Measurements from ENCODE around the gene EZH1. TPM values are rescaled to one million over a fixed set of nuclear protein-coding genes. Genes with fewer than 3 reads are reported as not detected.
A peak's percentile ranks its signal among the peaks of the same experiment; 100 is the strongest.
"Not testable (repeated sequence)": the region's sequence is repeated elsewhere in the genome, so short reads cannot be mapped to it uniquely, and the experiment has no call there.

EZH1 gene
- total RNA-seq, 5 donors from 2014 or later (not counting 1 experiment from before 2014, with no cell fraction given) = 87.1 to 161 (median 146) TPM

DNA sequence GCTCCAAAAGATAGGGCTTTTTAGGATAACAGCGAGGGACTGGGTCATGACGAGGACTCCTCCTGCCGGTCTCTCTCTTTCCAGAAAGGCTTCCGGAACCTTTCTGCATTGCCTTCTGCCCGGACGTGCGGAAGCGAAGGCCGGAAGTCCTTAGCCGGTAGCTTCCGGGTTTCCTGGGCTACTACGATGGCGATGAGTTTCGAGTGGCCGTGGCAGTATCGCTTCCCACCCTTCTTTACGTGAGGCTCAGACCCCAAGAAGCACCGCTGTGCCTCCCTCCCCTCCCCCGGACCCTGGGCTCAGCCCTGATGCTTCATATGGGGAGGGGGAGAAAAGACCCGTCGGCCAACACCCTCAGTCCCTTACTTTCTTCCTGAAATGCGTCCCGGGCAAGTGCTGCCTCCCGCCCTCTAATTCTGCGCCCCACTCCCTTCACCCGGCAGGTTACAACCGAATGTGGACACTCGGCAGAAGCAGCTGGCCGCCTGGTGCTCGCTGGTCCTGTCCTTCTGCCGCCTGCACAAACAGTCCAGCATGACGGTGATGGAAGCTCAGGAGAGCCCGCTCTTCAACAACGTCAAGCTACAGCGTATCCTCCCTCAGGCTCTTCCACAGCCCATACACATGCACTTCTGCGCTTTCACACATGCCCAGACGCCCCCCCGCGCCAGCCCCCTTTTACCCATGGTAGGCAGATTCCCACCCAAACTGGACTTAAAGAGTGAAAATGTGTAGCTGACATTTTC lies 28.6 kb upstream of the EZH1 start, which contains the start of gene VPS25:
Gene VPS25, plus strand, starts transcription at position 160 of the 746 bp plus-strand sequence. Its CDS starts 27 bp downstream, at position 187.
- DNase-seq (peak; percentile 53 to 86 (median 69)), ATAC-seq (replicated peaks in 1 of 4) (peak; percentile 96 to 99 (median 98))
- peak within 1 kb of the TSS; percentile 97 to 98 for H3K27ac Mint-ChIP-seq
- peaks cover 16 to 27% of the 10 kb centered on the region in 2 donors for H3K36me3 ChIP-seq (ENCODE audit: control insufficient read depth in 2 of 2, extremely low read depth in 1 of 2, insufficient read depth in 1 of 2, low read length in 1 of 2)
- ChIA-PET CTCF (interaction anchor here (0.6 to 2.3 kb wide), 9 partner anchors 10 to 1557 kb away, joined by 3 to 10 read pairs (median 4); partner anchors contain the start of genes BECN1 (in 2 of the 2), BRCA1 (in 1 of the 2), DHX8 (in 1 of the 2) and RPL27 (in 1 of the 2)), POLR2A (interaction anchor here (0.6 to 0.9 kb wide), 4 partner anchors 35 to 1085 kb away, joined by 3 to 4 read pairs (median 3); partner anchors contain the start of genes BECN1 (in 1 of the 2) and TUBG1 (in 1 of the 2))
- H3K27me3 ChIP-seq (replicated peaks in 1 of 2; ENCODE audit: control insufficient read depth in 2 of 2, extremely low read depth in 1 of 2, insufficient read depth in 2 of 2, low read length in 1 of 2) = no peaks in the 10 kb centered on the region
- peaks cover 24% of the 10 kb centered on the region for H3K36me3 Mint-ChIP-seq
- peak within 1 kb of the TSS; percentile 86 for H3K27ac ChIP-seq (ENCODE audit: low read length)
- no peaks in the 10 kb centered on the region for H3K9me3 Mint-ChIP-seq
- under 1% methylated on average over 23 of the region's 39 CpGs for WGBS (ENCODE audit: insufficient coverage)
- peaks cover 2 to 18% of the 10 kb centered on the region in 2 experiments for H3K4me1 ChIP-seq (ENCODE audit: control insufficient read depth in 1 of 2, extremely low read depth in 1 of 2, insufficient read depth in 2 of 2, low read length in 2 of 2)
- H3K9me3 ChIP-seq = no peaks in the 10 kb centered on the region
- H3K4me3 Mint-ChIP-seq = peak within 1 kb of the TSS; percentile 98 to 99 (median 98)
- peaks cover 25 to 31% (median 29%) of the 10 kb centered on the region in 3 donors for H3K4me1 Mint-ChIP-seq
- peaks cover 0 to 2% of the 10 kb centered on the region in 2 donors for H3K27me3 Mint-ChIP-seq
- peak within 1 kb of the TSS; percentile 91 to 100 for H3K4me3 ChIP-seq (ENCODE audit: control insufficient read depth in 1 of 2, extremely low read depth in 1 of 2, low read length in 1 of 2)

DNA sequence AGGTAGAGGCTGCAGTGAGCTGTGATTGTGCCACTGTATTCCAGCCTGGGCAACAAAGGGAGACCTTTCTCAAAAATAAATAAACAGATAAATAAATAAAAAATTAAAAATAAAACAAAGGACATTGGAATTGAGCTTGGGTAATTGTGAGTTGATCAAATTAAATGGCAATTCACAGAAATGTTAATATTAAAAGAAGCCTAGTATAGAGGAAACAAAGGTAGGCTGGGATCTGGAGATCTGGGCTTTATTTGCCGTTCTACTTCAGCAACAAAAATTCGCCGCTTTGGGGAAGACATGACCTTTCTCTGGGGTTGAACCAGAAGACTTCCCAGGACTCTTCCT lies 28.1 kb upstream of the EZH1 start:
- ChIA-PET POLR2A (interaction anchor here in 1 of 2 donors (0.7 kb wide), 1 partner anchor 34 kb away, joined by 3 read pairs; no protein-coding TSS in a partner anchor), CTCF (interaction anchor here (0.6 to 2.3 kb wide), 5 partner anchors 9 to 1557 kb away, joined by 3 to 10 read pairs (median 6); partner anchors contain the start of genes BECN1 (in 1 of the 2) and RPL27 (in 1 of the 2))
- Histone ChIP-seq H3K9me3 (no peaks in the 10 kb centered on the region), H3K36me3 (ENCODE audit: control insufficient read depth in 2 of 2, extremely low read depth in 1 of 2, insufficient read depth in 1 of 2, low read length in 1 of 2) (peaks cover 12 to 22% of the 10 kb centered on the region in 2 donors), H3K27me3 (replicated peaks in 1 of 2; ENCODE audit: control insufficient read depth in 2 of 2, extremely low read depth in 1 of 2, insufficient read depth in 2 of 2, low read length in 1 of 2) (peaks cover 0 to 2% of the 10 kb centered on the region in 2 experiments), H3K4me3 (ENCODE audit: control insufficient read depth in 1 of 2, extremely low read depth in 1 of 2, low read length in 1 of 2) (peak overlapping the region; percentile 91 to 100), H3K27ac (ENCODE audit: low read length) (peak overlapping the region; percentile 86), H3K4me1 (ENCODE audit: control insufficient read depth in 1 of 2, extremely low read depth in 1 of 2, insufficient read depth in 2 of 2, low read length in 2 of 2) (peaks cover 2 to 18% of the 10 kb centered on the region in 2 experiments)
- H3K36me3 Mint-ChIP-seq = peaks cover 18% of the 10 kb centered on the region
- no peaks in the 10 kb centered on the region for H3K9me3 Mint-ChIP-seq
- no peak for DNase-seq
- H3K27me3 Mint-ChIP-seq = peaks cover 5 to 6% of the 10 kb centered on the region in 2 donors
- H3K4me1 Mint-ChIP-seq = peaks cover 25 to 31% (median 29%) of the 10 kb centered on the region in 3 donors
- H3K27ac Mint-ChIP-seq = peak overlapping the region; percentile 97 to 98
- ATAC-seq (replicated peaks in 1 of 4) = peak in 2 of 4 experiments; percentile 19 to 31
- 0% methylated on average over 3 of the region's 3 CpGs for WGBS (ENCODE audit: insufficient coverage)
- H3K4me3 Mint-ChIP-seq = peak overlapping the region; percentile 98 to 99 (median 98)

DNA sequence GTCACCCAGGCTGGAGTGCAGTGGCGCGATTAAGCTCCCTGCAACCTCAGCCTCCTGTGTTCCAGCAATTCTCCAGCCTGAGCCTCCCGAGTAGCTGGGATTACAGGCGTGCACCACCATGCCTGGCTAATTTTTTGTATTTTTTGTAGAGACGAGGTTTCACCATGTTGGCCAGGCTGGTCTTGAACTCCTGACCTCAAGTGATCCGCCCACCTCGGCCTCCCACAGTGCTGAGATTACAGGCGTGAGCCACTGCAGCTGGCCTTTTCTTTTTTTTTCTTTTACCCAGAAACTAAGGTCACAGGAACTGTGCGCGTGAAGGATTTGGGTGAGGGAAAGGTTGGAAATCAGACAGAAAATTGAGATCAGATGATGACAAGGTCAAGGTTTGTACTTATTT lies 25.1 kb upstream of the EZH1 start:
- Mint-ChIP-seq H3K4me1 (peaks cover 25 to 29% (median 25%) of the 10 kb centered on the region in 3 donors), H3K27me3 (peaks cover 18 to 19% of the 10 kb centered on the region in 2 donors)
- WGBS (ENCODE audit: insufficient coverage) = no CpG with 5 or more reads among the region's 10 CpGs
- H3K36me3 ChIP-seq (ENCODE audit: control insufficient read depth in 2 of 2, extremely low read depth in 1 of 2, insufficient read depth in 1 of 2, low read length in 1 of 2); CTCF ChIA-PET; DNase-seq; H3K36me3 Mint-ChIP-seq; H3K27ac ChIP-seq (ENCODE audit: low read length); H3K9me3 ChIP-seq; H3K27ac Mint-ChIP-seq; H3K4me3 Mint-ChIP-seq; ATAC-seq (replicated peaks in 1 of 4); POLR2A ChIA-PET; H3K4me3 ChIP-seq (ENCODE audit: control insufficient read depth in 1 of 2, extremely low read depth in 1 of 2, low read length in 1 of 2); H3K9me3 Mint-ChIP-seq: not testable (repeated sequence)
- Histone ChIP-seq H3K27me3 (replicated peaks in 1 of 2; ENCODE audit: control insufficient read depth in 2 of 2, extremely low read depth in 1 of 2, insufficient read depth in 2 of 2, low read length in 1 of 2) (peaks cover 0 to 23% of the 10 kb centered on the region in 2 experiments), H3K4me1 (ENCODE audit: control insufficient read depth in 1 of 2, extremely low read depth in 1 of 2, insufficient read depth in 2 of 2, low read length in 2 of 2) (peaks cover 2 to 18% of the 10 kb centered on the region in 2 experiments)

DNA sequence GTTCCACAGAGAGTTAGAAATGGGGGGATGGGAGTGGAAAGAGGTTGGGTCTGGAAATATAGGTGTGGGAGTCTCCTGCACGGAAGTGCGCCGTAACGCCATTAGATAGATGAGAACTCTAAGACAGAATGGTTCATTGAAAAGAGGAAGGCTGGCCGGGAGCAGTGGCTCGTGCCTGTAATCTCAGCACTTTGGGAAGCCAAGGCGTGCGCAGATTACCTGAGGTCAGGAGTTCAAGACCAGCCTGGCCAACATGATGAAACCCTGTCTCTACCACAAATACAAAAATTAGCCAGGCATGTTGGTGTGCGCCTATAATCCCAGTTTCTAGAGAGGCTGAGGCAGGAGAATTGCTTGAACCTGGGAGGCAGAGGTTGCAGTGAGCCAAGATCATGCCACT lies 23.2 kb upstream of the EZH1 start:
- H3K27me3 ChIP-seq (replicated peaks in 1 of 2; ENCODE audit: control insufficient read depth in 2 of 2, extremely low read depth in 1 of 2, insufficient read depth in 2 of 2, low read length in 1 of 2) = peaks cover 0 to 37% of the 10 kb centered on the region in 2 experiments
- H3K27ac ChIP-seq (ENCODE audit: low read length); POLR2A ChIA-PET; ATAC-seq (replicated peaks in 1 of 4); H3K4me3 ChIP-seq (ENCODE audit: control insufficient read depth in 1 of 2, extremely low read depth in 1 of 2, low read length in 1 of 2); H3K27ac Mint-ChIP-seq; H3K4me3 Mint-ChIP-seq; CTCF ChIA-PET; H3K9me3 Mint-ChIP-seq; H3K36me3 ChIP-seq (ENCODE audit: control insufficient read depth in 2 of 2, extremely low read depth in 1 of 2, insufficient read depth in 1 of 2, low read length in 1 of 2); DNase-seq; H3K36me3 Mint-ChIP-seq; H3K4me1 ChIP-seq (ENCODE audit: control insufficient read depth in 1 of 2, extremely low read depth in 1 of 2, insufficient read depth in 2 of 2, low read length in 2 of 2); H3K9me3 ChIP-seq: not testable (repeated sequence)
- WGBS (ENCODE audit: insufficient coverage) = no CpG with 5 or more reads among the region's 9 CpGs
- Mint-ChIP-seq H3K4me1 (peaks cover 10 to 13% (median 11%) of the 10 kb centered on the region in 3 donors), H3K27me3 (peaks cover 31 to 33% of the 10 kb centered on the region in 2 donors)

DNA sequence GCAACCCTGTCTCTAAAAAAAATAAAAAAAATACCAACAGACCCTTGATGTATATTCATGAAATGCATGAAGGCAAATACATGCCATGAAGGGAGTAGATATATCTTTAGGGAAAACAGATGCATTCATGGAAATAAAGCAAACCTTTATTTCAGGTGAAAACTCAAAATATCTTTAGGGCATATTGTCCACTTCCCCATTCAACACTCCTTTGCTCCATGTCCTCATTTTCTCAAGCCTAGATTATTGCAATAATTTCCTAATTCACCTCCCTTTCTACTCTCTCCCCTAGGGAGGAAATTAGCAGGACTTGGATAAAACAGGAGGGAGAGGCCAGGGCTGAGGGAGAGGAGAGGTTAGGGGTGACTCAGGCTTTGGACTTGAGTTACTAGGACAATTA lies 22.7 kb upstream of the EZH1 start:
- no peak for ATAC-seq (replicated peaks in 1 of 4)
- Histone ChIP-seq H3K4me1 (ENCODE audit: control insufficient read depth in 1 of 2, extremely low read depth in 1 of 2, insufficient read depth in 2 of 2, low read length in 2 of 2) (peaks cover 0 to under 1% of the 10 kb centered on the region in 2 experiments), H3K27me3 (replicated peaks in 1 of 2; ENCODE audit: control insufficient read depth in 2 of 2, extremely low read depth in 1 of 2, insufficient read depth in 2 of 2, low read length in 1 of 2) (peaks cover under 1 to 41% of the 10 kb centered on the region in 2 experiments), H3K27ac (ENCODE audit: low read length) (no peak overlapping the region), H3K4me3 (ENCODE audit: control insufficient read depth in 1 of 2, extremely low read depth in 1 of 2, low read length in 1 of 2) (no peak overlapping the region), H3K36me3 (ENCODE audit: control insufficient read depth in 2 of 2, extremely low read depth in 1 of 2, insufficient read depth in 1 of 2, low read length in 1 of 2) (no peaks in the 10 kb centered on the region), H3K9me3 (no peaks in the 10 kb centered on the region)
- H3K9me3 Mint-ChIP-seq = no peaks in the 10 kb centered on the region
- ChIA-PET CTCF (interaction anchor here in 1 of 2 donors (0.6 kb wide), 1 partner anchor 59 kb away, joined by 3 read pairs; no protein-coding TSS in a partner anchor), POLR2A (interaction anchor here in 1 of 2 donors (0.6 kb wide), 2 partner anchors 17 to 604 kb away, joined by 3 to 4 read pairs; no protein-coding TSS in a partner anchor)
- peaks cover 36 to 38% of the 10 kb centered on the region in 2 donors for H3K27me3 Mint-ChIP-seq
- no peaks in the 10 kb centered on the region for H3K36me3 Mint-ChIP-seq
- no peak overlapping the region for H3K27ac Mint-ChIP-seq
- no peak for DNase-seq
- H3K4me3 Mint-ChIP-seq = no peak overlapping the region
- H3K4me1 Mint-ChIP-seq = peaks cover 8 to 10% (median 9%) of the 10 kb centered on the region in 3 donors

DNA sequence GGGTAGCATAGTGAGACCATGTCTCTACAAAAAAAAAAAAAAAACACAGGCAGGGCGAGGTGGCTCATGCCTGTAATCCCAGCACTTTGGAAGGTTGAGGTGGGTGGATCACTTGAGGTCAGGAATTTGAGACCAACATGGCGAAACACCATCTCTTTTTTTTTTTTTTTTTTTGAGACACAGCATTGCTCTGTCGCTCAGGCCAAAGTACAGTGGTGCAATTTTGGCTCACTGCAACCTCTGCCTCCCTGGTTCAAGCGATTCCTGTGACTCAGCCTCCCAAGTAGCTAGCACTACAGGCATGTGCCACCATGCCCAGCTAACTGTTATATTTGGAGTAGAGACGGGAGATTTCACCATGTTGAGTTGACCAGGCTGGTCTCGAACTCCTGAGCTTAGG lies 21.3 kb upstream of the EZH1 start:
- Mint-ChIP-seq H3K9me3 (no peaks in the 10 kb centered on the region), H3K27ac (no peak overlapping the region), H3K27me3 (peaks cover 46% of the 10 kb centered on the region in 2 donors), H3K36me3 (no peaks in the 10 kb centered on the region), H3K4me3 (no peak overlapping the region), H3K4me1 (peaks cover 0 to 9% (median 6%) of the 10 kb centered on the region in 3 donors)
- H3K27ac ChIP-seq (ENCODE audit: low read length) = no peak overlapping the region
- peaks cover 0 to 8% of the 10 kb centered on the region in 2 experiments for H3K4me1 ChIP-seq (ENCODE audit: control insufficient read depth in 1 of 2, extremely low read depth in 1 of 2, insufficient read depth in 2 of 2, low read length in 2 of 2)
- WGBS (ENCODE audit: insufficient coverage) = 100% methylated on average over 3 of the region's 6 CpGs
- H3K9me3 ChIP-seq = no peaks in the 10 kb centered on the region
- no peak overlapping the region for H3K4me3 ChIP-seq (ENCODE audit: control insufficient read depth in 1 of 2, extremely low read depth in 1 of 2, low read length in 1 of 2)
- peaks cover 5 to 55% of the 10 kb centered on the region in 2 experiments for H3K27me3 ChIP-seq (replicated peaks in 1 of 2; ENCODE audit: control insufficient read depth in 2 of 2, extremely low read depth in 1 of 2, insufficient read depth in 2 of 2, low read length in 1 of 2)
- DNase-seq = no peak
- ATAC-seq (replicated peaks in 1 of 4) = no peak
- no peaks in the 10 kb centered on the region for H3K36me3 ChIP-seq (ENCODE audit: control insufficient read depth in 2 of 2, extremely low read depth in 1 of 2, insufficient read depth in 1 of 2, low read length in 1 of 2)
- CTCF ChIA-PET = interaction anchor here in 1 of 2 donors (0.7 kb wide), 2 partner anchors 22 to 59 kb away, joined by 5 to 9 read pairs; no protein-coding TSS in a partner anchor
- POLR2A ChIA-PET = interaction anchor here in 1 of 2 donors (0.5 kb wide), 1 partner anchor 102 kb away, joined by 7 read pairs; no protein-coding TSS in a partner anchor
